SK-N-SH (cell line): ENCODE measurements around the gene CAPRIN2. TPM values are rescaled to one million over a fixed set of nuclear protein-coding genes. Genes with fewer than 3 reads are reported as not detected.
A peak's percentile ranks its signal among the peaks of the same experiment; 100 is the strongest.

Experiments used
- CTCF ChIA-PET: fragments of 300-600, 350-600 bp; formaldehyde crosslinking; extraction: SDS; loops from one replicate; lab custom pipeline; 2021; lab: Yijun Ruan, JAX
- POLR2A ChIA-PET: fragments of 350-600 bp; sonication (Branson Sonifier 250); formaldehyde crosslinking; extraction: SDS; loops from one replicate; lab custom pipeline; 2020; ENCODE audit warnings: antibody characterized with exemption, inconsistent platforms; lab: Yijun Ruan, JAX
- DNase-seq: peaks from one replicate; pipeline ENCODE4 v3.0.0; 2012
- H2AFZ ChIP-seq: fragments of 200-600 bp; sonication (generic); 2 replicates; pipeline ENCODE4 v1.8.1; 2016; ENCODE audit warnings: antibody characterized with exemption, mild to moderate bottlenecking, low read depth
- H3F3A ChIP-seq: fragments of 200-600 bp; sonication (generic); replicated peaks from 2 replicates; pipeline ENCODE3; 2016; ENCODE audit warnings: antibody characterized with exemption, mild to moderate bottlenecking; ENCODE audit not compliant: insufficient read depth
- H3K27ac ChIP-seq, 2 experiments: fragments of 200-500 bp in 1 of 2; fragments of 200-600 bp in 1 of 2; sonication (Bioruptor generic) in 1 of 2; sonication (generic), shearing (Covaris generic) in 1 of 2; 2 replicates each; pipeline versions ENCODE4 v1.5.1 to v1.6.1; 2014 to 2016; ENCODE audit warnings: low read depth in 2 of 2, inconsistent platforms in 1 of 2, low read length in 1 of 2, mild to moderate bottlenecking in 1 of 2, mixed read lengths in 1 of 2
- H3K27me3 ChIP-seq: fragments of 200-600 bp; sonication (generic), shearing (Covaris generic); 2 replicates; pipeline ENCODE4 v1.6.1; 2016; ENCODE audit warnings: mixed run types; ENCODE audit not compliant: insufficient read depth
- H3K36me3 ChIP-seq, 2 experiments: fragments of 200-500 bp in 1 of 2; fragments of 200-600 bp in 1 of 2; sonication (Bioruptor generic) in 1 of 2; sonication (generic) in 1 of 2; replicated peaks in 1 of 2; 2 replicates each; pipeline versions ENCODE3 to v1.5.1; 2014 to 2016; ENCODE audit warnings: low read length in 1 of 2, mild to moderate bottlenecking in 1 of 2; ENCODE audit not compliant: insufficient read depth in 2 of 2, control insufficient read depth in 1 of 2
- H3K4me1 ChIP-seq, 2 experiments: fragments of 200-500 bp in 1 of 2; fragments of 200-600 bp in 1 of 2; sonication (Bioruptor generic) in 1 of 2; sonication (generic), shearing (Covaris generic) in 1 of 2; 2 replicates each; pipeline versions ENCODE4 v1.5.1 to v1.6.1; 2014 to 2016; ENCODE audit warnings: low read depth in 1 of 2, low read length in 1 of 2, mixed run types in 1 of 2; ENCODE audit not compliant: insufficient read depth in 2 of 2, control insufficient read depth in 1 of 2
- H3K4me2 ChIP-seq: fragments of 200-600 bp; sonication (generic), shearing (Covaris generic); 2 replicates; pipeline ENCODE4 v1.6.1; 2017; ENCODE audit warnings: mixed run types
- H3K4me3 ChIP-seq, 2 experiments: fragments of 200-500 bp in 1 of 2; fragments of 200-600 bp in 1 of 2; sonication (Bioruptor generic) in 1 of 2; sonication (generic), shearing (Covaris generic) in 1 of 2; 2 replicates each; pipeline versions ENCODE4 v1.5.1 to v1.8.1; 2014 to 2016; ENCODE audit warnings: low read depth in 2 of 2, inconsistent platforms in 1 of 2, low read length in 1 of 2, mild to moderate bottlenecking in 1 of 2, mixed read lengths in 1 of 2, moderate library complexity in 1 of 2
- H3K79me2 ChIP-seq: fragments of 200-600 bp; sonication (generic); 2 replicates; pipeline ENCODE4 v1.8.1; 2017; ENCODE audit warnings: mild to moderate bottlenecking; ENCODE audit not compliant: insufficient read depth
- H3K9ac ChIP-seq: fragments of 200-600 bp; sonication (generic); 2 replicates; pipeline ENCODE4 v1.6.1; 2017; ENCODE audit warnings: mixed run types
- H3K9me2 ChIP-seq: fragments of 200-600 bp; sonication (generic); 2 replicates; pipeline ENCODE4 v1.6.1; 2017; ENCODE audit warnings: mixed run types
- H3K9me3 ChIP-seq: fragments of 200-600 bp; sonication (generic); 2 replicates; pipeline ENCODE4 v1.6.1; 2017; ENCODE audit warnings: mixed run types, mild to moderate bottlenecking, moderate library complexity
- H4K20me1 ChIP-seq: fragments of 200-600 bp; sonication (generic); 2 replicates; pipeline ENCODE4 v1.6.1; 2017; ENCODE audit warnings: mild to moderate bottlenecking, mixed run types; ENCODE audit not compliant: insufficient read depth
- CHD2 ChIP-seq: fragments of 150-350 bp; IDR thresholded peaks from 2 replicates; pipeline ENCODE4 v1.6.1; 2018; ENCODE audit warnings: low read length; ENCODE audit not compliant: partially characterized antibody
- GABPA ChIP-seq: IDR thresholded peaks from 2 replicates; pipeline ENCODE4 v1.4.0; 2012; ENCODE audit warnings: low read depth, mild to moderate bottlenecking
- JUND ChIP-seq: IDR thresholded peaks from 2 replicates; pipeline ENCODE4 v1.4.0; 2012
- NRF1 ChIP-seq: IDR thresholded peaks from 2 replicates; pipeline ENCODE4 v1.6.1; 2012; ENCODE audit warnings: low read depth, mild to moderate bottlenecking, low read length
- TEAD4 ChIP-seq: IDR thresholded peaks from 2 replicates; pipeline ENCODE4 v1.4.0; 2012; ENCODE audit warnings: mild to moderate bottlenecking, borderline replicate concordance; ENCODE audit not compliant: insufficient read depth
- WGBS: methylation state at CpG from one replicate; pipeline ENCODE4 v1.1.6; 2017; ENCODE audit warnings: low lambda C conversion rate; 5-methylcytosine and 5-hydroxymethylcytosine counted together
- polyA plus RNA-seq, 3 experiments: library from polyadenylated mRNA; depleted of rRNA; stranded (reverse); fragments of >200 nt; gene quantifications; 2 replicates each; pipeline ENCODE4 v1.2.3, GENCODE V29; 2012
- TF ChIP-seq, protein P1 (sequence below): IDR thresholded peaks from 2 replicates; pipeline ENCODE4 v1.4.0; 2012; ENCODE audit warnings: low read depth
- TF ChIP-seq, protein P2 (sequence below): fragments of 200-600 bp; sonication (generic); IDR thresholded peaks from 2 replicates; pipeline ENCODE4 v1.6.1; 2017; ENCODE audit warnings: antibody characterized with exemption, mild to moderate bottlenecking, moderate library complexity
- TF ChIP-seq, protein P3 (sequence below): IDR thresholded peaks from 2 replicates; pipeline ENCODE4 v1.6.1; 2012; ENCODE audit warnings: mild to moderate bottlenecking, low read depth, low read length, moderate library complexity
- TF ChIP-seq, protein P4 (sequence below): fragments of 150-350 bp; IDR thresholded peaks from 2 replicates; pipeline ENCODE4 v1.6.1; 2016; ENCODE audit warnings: mild to moderate bottlenecking, low read depth, low read length

CAPRIN2 gene
- polyA plus RNA-seq, 1 of the 3 experiments (the other 2 are of a cell fraction): 21.4 TPM

DNA sequence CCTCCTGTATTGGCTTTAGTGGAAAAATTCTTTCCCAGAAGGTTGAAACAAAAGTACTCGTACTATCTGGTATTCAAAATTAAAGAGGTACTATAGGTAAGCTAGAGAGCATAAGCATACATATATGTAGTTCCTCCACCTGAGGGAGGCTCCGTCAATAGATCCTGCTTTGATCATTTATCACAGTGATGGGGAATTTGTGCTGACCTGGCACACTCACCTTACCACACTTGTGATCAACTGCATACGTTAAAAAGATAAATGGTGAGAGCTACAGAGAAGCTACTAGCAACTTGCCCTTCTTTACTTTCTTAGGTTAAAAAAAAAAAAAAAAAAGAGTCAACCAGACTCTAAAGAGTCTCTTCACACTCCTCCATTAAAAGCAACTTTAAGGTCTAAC is 2.5 kb downstream of the CAPRIN2 start:
- Histone ChIP-seq H3K79me2 (peaks cover 72% of the 10 kb centered on the region), H3K27ac (no peak overlapping the region)
- POLR2A ChIA-PET: interaction anchor here (0.6 kb wide), 1 partner anchor 16 kb away, joined by 7 read pairs; no protein-coding TSS in a partner anchor
- WGBS: 70% methylated on average over 3 of the region's 3 CpGs
- TF ChIP-seq, protein P1, sequence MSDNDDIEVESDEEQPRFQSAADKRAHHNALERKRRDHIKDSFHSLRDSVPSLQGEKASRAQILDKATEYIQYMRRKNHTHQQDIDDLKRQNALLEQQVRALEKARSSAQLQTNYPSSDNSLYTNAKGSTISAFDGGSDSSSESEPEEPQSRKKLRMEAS: no peak
- TF ChIP-seq, protein P2, sequence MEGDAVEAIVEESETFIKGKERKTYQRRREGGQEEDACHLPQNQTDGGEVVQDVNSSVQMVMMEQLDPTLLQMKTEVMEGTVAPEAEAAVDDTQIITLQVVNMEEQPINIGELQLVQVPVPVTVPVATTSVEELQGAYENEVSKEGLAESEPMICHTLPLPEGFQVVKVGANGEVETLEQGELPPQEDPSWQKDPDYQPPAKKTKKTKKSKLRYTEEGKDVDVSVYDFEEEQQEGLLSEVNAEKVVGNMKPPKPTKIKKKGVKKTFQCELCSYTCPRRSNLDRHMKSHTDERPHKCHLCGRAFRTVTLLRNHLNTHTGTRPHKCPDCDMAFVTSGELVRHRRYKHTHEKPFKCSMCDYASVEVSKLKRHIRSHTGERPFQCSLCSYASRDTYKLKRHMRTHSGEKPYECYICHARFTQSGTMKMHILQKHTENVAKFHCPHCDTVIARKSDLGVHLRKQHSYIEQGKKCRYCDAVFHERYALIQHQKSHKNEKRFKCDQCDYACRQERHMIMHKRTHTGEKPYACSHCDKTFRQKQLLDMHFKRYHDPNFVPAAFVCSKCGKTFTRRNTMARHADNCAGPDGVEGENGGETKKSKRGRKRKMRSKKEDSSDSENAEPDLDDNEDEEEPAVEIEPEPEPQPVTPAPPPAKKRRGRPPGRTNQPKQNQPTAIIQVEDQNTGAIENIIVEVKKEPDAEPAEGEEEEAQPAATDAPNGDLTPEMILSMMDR: no peak
- no peak for TF ChIP-seq TEAD4
- TF ChIP-seq, protein P3, sequence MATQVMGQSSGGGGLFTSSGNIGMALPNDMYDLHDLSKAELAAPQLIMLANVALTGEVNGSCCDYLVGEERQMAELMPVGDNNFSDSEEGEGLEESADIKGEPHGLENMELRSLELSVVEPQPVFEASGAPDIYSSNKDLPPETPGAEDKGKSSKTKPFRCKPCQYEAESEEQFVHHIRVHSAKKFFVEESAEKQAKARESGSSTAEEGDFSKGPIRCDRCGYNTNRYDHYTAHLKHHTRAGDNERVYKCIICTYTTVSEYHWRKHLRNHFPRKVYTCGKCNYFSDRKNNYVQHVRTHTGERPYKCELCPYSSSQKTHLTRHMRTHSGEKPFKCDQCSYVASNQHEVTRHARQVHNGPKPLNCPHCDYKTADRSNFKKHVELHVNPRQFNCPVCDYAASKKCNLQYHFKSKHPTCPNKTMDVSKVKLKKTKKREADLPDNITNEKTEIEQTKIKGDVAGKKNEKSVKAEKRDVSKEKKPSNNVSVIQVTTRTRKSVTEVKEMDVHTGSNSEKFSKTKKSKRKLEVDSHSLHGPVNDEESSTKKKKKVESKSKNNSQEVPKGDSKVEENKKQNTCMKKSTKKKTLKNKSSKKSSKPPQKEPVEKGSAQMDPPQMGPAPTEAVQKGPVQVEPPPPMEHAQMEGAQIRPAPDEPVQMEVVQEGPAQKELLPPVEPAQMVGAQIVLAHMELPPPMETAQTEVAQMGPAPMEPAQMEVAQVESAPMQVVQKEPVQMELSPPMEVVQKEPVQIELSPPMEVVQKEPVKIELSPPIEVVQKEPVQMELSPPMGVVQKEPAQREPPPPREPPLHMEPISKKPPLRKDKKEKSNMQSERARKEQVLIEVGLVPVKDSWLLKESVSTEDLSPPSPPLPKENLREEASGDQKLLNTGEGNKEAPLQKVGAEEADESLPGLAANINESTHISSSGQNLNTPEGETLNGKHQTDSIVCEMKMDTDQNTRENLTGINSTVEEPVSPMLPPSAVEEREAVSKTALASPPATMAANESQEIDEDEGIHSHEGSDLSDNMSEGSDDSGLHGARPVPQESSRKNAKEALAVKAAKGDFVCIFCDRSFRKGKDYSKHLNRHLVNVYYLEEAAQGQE: no peak
- TF ChIP-seq NRF1: no peak
- no peak for TF ChIP-seq GABPA
- TF ChIP-seq, protein P4, sequence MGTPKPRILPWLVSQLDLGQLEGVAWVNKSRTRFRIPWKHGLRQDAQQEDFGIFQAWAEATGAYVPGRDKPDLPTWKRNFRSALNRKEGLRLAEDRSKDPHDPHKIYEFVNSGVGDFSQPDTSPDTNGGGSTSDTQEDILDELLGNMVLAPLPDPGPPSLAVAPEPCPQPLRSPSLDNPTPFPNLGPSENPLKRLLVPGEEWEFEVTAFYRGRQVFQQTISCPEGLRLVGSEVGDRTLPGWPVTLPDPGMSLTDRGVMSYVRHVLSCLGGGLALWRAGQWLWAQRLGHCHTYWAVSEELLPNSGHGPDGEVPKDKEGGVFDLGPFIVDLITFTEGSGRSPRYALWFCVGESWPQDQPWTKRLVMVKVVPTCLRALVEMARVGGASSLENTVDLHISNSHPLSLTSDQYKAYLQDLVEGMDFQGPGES: no peak
- no peak for TF ChIP-seq CHD2
- TF ChIP-seq JUND: no peak
- TF ChIP-seq, all 33 proteins: peak for 0
- peak overlapping the region in 1 of 2 experiments; percentile 74; a peak in 2 of 4 replicates for H3K4me3 ChIP-seq
- peaks cover 21 to 32% of the 10 kb centered on the region in 2 experiments for H3K36me3 ChIP-seq
- H3K4me1 ChIP-seq: peaks cover 3 to 14% of the 10 kb centered on the region in 2 experiments; a peak in 2 of 4 replicates
- no peak for DNase-seq
- no peaks in the 10 kb centered on the region for H3F3A ChIP-seq
- H3K9me2 ChIP-seq: no peaks in the 10 kb centered on the region
- H2AFZ ChIP-seq: no peak overlapping the region
- H3K9me3 ChIP-seq: no peaks in the 10 kb centered on the region
- H4K20me1 ChIP-seq: peaks cover 25% of the 10 kb centered on the region
- peak overlapping the region; percentile 88 for H3K4me2 ChIP-seq
- H3K9ac ChIP-seq: no peak overlapping the region; the same call in 1 of the 2 replicates
- H3K27me3 ChIP-seq: no peaks in the 10 kb centered on the region
- CTCF ChIA-PET: interaction anchor here (0.9 to 2.9 kb wide), 6 partner anchors 13 to 91 kb away, joined by 3 to 11 read pairs (median 5); no protein-coding TSS in a partner anchor
